ENCODE measurements around the gene RAB3C.
A peak's percentile ranks its signal among the peaks of the same experiment; 100 is the strongest.

RAB3C gene

DNA sequence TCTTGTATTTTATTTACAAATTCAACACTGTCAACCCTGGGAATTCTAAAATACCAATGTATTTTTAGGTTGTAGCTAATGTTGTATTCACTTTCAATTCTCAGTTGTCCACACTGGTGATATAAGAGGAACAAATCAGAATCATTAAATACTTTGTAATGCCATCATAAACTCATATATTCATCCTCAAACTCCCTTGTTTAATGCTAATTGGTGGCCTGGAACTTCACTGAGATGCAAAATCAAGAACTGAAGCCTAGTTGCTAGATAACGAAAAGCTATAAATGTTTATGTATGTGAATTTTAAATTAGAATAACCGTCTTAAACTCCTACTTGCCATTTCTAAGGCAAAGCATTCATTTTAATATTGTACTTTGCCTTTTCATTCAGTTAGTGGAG is 274.7 kb downstream of the RAB3C start:
- TF ChIP-seq, protein P1, sequence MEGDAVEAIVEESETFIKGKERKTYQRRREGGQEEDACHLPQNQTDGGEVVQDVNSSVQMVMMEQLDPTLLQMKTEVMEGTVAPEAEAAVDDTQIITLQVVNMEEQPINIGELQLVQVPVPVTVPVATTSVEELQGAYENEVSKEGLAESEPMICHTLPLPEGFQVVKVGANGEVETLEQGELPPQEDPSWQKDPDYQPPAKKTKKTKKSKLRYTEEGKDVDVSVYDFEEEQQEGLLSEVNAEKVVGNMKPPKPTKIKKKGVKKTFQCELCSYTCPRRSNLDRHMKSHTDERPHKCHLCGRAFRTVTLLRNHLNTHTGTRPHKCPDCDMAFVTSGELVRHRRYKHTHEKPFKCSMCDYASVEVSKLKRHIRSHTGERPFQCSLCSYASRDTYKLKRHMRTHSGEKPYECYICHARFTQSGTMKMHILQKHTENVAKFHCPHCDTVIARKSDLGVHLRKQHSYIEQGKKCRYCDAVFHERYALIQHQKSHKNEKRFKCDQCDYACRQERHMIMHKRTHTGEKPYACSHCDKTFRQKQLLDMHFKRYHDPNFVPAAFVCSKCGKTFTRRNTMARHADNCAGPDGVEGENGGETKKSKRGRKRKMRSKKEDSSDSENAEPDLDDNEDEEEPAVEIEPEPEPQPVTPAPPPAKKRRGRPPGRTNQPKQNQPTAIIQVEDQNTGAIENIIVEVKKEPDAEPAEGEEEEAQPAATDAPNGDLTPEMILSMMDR (IDR thresholded peaks at IDR 0.05; ENCODE audit: extremely low read depth, missing control alignments) = no peak
- no peak for DNase-seq (ENCODE audit: low spot score)

DNA sequence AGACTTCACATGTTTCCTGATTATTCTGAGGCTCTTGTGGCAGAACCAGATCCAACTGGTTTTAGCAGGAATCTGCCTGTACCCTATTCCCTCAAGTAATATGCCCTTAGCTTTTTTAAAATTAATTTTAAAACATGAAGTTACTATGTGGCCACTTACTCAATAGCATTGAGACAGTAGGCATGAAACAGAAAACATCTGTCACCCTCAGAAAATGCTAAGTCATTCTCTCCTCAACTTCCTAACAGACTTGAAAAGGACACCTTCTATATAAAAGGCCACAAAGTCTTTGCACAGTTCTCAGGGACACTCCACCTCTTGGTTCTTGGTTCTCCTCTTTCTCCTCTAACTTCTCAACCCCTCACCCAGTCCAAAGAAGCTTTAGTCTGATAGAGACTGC is 277.8 kb downstream of the RAB3C start:
- no peak for DNase-seq (ENCODE audit: low spot score)
- TF ChIP-seq, protein P1 (IDR thresholded peaks at IDR 0.05; ENCODE audit: extremely low read depth, missing control alignments) = no peak

DNA sequence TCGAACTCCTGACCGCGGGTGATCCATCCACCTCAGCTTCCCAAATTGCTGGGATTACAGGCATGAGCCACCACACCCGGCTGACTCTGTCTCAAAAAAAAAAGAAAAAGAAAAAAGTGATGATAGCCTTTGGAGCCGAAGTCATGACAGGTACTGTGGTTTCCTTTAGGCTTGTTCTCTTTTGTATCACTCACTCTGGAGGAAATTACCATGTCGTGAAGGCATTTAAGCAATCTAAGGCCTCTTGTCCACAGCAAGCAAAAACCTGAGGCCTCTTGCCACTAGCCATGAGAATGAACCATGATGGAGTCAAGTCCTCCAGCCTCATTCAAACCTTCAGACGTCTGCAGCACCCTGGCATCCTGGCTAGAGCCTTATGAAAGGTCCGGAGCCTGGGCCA is 286.1 kb downstream of the RAB3C start:
- TF ChIP-seq, protein P1 (IDR thresholded peaks at IDR 0.05; ENCODE audit: extremely low read depth, missing control alignments) = no peak

DNA sequence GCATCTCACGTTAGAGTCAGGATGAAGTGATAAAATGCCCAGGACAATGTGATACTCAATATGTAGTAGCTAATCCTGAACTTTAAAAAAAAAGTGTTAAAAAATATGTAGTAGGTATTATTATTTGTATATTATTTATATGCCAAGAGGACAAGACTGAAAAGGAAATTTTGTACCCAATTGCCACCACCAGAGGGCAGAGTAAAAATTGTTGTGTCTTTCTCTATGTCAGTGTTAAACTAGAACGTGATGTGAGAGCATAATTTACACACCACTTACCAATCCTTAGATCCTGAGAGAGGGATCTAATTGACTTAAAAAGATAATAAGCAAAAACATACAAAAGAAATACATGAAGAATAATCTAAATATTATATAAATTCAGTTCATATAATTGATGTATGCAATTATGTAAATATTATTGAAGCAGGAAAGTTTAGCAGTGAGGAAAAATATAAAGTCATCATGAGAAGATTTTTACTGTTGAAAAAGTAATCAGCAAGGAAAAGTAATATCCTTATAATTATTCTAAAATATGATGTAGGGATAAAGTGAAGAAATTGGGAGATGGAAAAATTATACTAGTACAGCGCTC is 288.9 kb downstream of the RAB3C start:
- TF ChIP-seq, protein P1 (IDR thresholded peaks at IDR 0.05; ENCODE audit: extremely low read depth, missing control alignments) = peak; percentile 48
- DNase-seq (ENCODE audit: low spot score) = no peak

More for the DNA sequence above, 286.1 kb downstream of the RAB3C start:
- DNase-seq (ENCODE audit: low spot score) = no peak

DNA sequence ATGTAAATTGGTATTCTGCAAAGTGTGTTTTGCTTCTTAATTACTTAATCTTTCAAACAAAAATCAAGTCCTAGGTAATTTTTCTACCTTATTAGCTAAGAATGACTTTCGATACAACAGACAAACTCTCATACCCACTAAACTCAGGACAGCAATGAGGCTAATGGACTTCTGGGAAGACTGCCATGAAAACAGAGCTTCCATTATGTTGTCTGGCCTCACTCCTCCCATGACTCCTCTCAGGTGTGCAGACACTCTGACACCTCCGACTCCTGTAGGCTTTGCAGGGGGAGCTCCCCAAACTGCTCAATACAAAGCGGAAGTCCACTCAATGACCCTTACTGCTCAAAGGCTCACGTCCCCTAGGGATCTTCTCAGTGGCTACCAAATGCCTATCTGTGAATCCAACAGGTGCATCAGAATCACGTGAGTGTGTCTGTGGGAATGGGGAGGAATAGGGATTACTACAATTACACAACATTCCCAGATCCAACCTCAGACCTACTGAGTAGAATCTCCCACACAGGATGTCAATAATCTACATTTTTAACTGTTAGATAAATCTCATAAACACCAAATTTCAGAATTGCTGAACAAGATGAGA is 289.9 kb downstream of the RAB3C start:
- no peak for DNase-seq (ENCODE audit: low spot score)
- TF ChIP-seq, protein P1 (IDR thresholded peaks at IDR 0.05; ENCODE audit: extremely low read depth, missing control alignments) = no peak

DNA sequence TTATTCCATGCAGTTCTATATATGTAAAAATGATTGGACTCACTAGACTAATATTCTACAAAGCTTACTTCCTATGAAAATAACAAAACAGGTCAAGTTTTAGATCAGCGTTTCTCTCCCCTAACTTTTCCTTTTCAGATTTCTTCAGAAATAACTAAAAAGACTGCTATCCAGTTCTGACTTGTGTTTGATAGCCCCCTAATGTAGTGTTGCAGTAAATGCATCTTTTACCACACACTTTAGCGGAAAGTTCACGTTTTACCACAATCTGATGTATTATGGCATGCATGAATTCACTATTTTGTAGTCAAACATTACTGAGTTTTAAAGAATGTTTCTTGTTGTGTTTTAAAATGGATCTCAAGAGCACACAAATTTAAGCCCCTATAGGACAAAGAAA is 292.7 kb downstream of the RAB3C start:
- no peak for DNase-seq (ENCODE audit: low spot score)
- TF ChIP-seq, protein P1 (IDR thresholded peaks at IDR 0.05; ENCODE audit: extremely low read depth, missing control alignments) = no peak

DNA sequence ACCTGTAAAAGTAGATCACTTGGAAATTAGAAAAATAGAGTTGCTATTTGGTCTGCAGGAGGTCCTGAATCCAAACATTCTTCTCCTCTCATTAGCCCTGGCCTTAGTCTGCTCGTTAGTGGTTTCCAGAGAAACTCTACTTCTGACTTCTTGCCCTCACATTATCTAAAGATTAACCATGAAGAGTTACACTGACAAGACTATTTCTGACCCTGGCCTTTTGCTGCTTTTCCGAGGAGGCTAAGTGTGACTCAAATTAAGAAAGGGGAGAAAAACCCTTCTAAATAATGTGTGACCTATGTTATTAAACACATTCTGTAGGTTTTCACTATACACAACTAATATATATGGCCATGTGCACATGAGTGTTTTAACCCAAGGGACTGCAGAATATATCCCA is 302.4 kb downstream of the RAB3C start:
- DNase-seq (ENCODE audit: low spot score) = no peak
- TF ChIP-seq, protein P1 (IDR thresholded peaks at IDR 0.05; ENCODE audit: extremely low read depth, missing control alignments) = no peak

Measured in GM20000 (cell line).